GM21737 (cell line): Measurements from ENCODE around the gene ROCK2.
"Not testable (repeated sequence)": the region's sequence is repeated elsewhere in the genome, so short reads cannot be mapped to it uniquely, and the experiment has no call there.

Source experiments
- ATAC-seq: cut with Tn5 transposase; IDR thresholded peaks from one replicate; pipeline ENCODE4 v1.9.1; 2021; ENCODE audit warnings: mild to moderate bottlenecking, moderate library complexity; ENCODE audit not compliant: unreplicated experiment

The ROCK2 gene

DNA sequence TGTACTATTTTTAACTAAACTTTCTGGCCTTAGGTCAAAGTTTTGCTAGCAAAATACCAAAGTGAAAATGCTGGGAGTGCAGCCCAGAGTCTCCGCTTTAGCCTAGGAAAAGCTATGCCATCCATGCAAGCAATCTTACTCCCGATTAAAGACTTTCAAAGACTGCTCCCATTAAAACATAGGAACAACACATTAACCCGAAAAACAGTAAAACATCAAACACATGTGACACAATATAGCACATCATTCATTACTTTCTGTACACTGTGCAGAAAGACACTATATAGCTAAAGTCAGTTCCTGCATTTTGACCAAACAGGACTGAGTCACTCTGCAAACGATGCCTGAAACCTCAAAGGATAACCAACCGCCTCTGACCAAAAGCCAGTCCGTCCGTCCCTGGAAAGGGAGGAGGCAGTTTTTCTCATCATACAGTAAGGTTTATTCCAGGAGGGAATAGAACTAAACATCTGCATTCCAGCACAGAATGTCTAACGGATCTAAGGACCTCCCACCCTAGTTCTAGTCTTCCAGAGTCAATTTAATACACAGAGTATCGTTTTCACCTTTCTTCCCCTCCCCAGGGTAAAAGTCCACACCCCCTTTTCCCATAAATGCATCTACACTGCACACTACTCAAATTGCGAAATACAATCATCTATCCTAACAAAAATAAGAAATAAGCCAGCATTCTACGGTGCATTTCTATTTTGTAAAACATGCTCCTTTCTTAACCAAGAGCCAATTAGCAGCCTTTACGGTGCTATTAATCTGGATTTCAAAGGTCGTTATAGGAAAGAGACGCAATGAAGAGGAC, 1.7 kb downstream of the ROCK2 start:
- no peak for ATAC-seq

DNA sequence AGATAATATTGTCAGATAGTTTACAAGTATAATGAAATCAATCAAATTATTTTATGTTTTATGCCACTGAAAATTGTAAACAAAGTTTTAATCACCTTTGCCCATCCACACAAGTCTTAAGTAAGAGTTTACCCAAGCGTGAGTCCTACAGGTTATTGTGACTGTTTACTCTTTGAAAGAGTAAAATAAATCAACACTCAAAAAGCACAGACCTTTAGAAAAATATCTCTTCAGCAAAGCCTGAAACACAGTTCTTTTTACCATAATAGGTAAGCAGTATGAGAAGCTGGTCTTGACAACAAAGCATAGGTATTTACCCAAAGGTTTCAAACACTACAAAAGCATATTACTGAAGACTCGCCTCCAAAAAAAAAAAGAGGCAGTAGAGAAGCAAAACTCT, 3.7 kb downstream of the ROCK2 start:
- no peak for ATAC-seq

DNA sequence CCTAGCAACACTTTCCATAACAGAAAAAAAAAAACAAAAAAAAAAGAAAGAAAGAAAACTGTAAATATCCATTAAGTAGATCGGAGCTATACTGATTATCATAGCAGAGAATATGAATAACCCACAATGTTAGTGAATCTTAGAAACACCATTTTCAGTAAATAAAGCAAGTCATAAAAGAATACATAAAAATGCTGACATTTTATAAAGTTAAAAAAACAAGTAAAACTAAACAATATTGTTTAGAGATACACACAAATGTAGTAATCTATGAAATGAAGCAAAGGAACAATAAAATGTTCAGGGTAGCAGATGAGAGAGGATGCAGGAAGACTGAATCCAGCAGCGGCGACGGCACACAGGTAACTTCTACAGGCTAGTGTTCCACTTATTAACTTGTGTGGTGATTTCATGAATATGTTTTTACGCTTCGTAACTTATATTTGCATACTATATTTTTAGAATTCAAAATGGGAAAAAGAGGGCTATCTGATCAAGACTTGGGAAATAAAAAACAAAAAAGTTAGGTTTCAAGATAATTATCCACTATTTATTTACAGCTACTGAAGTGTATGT, 4.8 kb downstream of the ROCK2 start:
- no peak for ATAC-seq

DNA sequence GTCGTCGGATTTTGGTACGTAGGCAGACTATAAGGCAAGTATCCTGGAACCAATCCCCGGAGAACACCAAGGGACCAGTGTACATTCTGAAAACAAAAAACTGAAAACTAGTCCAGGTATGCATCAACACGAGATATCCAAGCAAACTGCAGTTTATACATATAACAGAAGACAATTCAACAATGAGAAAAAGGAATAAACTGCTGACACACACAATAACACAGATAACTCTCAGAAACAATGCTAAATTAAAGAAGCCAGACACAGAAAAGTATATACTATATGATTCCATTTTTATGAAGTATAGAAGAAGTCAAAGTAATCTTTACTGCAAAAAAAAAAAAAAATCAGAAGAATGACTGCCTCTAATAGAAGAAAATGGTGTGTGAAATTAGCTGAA, 5.9 kb downstream of the ROCK2 start:
- ATAC-seq, result no peak

DNA sequence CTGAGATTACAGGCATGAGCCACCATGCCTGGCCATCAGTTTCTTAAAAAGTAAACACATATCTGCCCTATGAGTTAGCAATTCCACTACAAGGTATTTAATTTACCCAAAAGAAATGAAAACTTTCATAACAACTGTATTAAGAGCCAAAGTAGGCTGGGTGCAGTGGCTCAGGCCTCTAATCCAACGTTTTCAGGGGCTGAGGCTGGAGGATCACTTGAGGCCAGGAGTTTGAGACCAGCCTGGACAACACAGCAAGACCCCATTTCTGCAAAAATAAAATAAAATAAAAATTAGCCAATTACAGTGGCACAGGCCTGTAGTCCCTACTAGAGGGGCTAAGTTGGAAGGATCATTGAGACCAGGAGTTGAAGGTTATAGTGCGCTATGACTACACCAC, 6.5 kb downstream of the ROCK2 start:
- ATAC-seq, result no peak

DNA sequence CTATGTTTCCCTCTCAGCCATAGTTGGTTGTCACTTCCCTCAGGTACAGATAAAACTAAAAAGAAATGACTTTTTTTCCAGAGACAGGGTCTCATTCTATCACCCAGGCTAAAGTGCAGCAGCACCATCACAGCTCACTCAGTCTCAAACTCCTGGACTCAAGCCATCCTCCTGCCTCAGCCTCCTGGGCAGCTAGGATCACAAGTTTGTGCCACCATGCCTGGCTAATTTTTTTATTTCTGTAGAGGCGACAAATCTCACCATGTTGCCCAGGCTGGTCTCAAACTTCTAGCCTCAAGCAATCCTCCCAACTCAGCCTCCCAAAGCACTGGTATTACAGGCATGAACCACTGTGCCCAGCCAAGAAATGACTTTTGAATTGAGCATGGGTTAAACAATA, 8.2 kb downstream of the ROCK2 start:
- no peak for ATAC-seq

DNA sequence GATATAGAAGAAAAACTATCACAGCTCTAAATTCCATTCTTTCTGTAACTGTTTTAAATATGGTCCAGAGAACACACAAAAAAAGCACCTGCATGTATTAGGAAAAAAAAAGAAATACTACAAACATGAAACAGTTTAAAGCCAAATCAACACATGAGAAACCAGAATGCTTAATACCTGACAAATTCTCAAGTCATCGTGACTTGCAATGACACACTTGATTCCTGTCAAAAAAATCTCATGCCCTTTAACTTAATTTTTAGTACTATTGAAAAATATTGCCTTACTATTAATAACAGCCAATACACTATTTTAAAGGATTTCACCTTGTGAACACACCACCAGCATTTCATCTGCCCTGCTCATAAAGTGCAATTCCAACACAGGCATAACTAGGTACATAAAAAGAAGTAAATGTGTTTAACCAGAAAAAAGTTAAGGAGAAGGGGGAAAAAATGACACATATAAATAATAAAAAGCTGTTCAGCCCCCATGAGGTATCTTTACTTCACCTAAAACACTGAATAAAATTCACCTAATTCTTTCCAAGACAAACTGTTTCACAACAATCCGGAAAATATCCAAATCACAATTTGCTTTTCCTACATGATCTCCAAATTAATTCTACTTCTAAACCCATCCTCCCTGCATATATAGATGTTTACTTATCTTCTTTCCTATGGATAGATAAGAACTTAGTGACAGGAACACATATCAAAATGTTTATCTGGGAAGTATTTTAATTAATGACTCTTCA, 10.8 kb downstream of the ROCK2 start:
- ATAC-seq, result no peak

DNA sequence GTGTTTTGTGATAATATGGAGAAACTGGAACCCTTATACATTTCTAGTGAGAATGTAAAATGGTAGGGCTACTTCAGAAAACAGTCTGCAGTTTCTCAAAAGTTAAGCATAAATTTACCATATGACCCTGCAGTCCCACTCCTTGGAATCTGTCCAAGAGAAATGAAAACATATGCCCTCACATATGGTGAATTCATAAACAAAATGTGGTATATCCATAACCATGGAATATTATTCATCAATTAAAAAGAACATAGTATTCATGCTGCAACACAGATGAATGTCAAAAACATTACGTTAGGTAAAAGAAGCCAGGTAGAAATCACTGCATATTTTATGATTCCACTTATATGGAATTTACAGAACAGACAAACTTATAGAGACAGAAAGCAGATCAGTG, 11.8 kb downstream of the ROCK2 start:
- ATAC-seq, result no peak

DNA sequence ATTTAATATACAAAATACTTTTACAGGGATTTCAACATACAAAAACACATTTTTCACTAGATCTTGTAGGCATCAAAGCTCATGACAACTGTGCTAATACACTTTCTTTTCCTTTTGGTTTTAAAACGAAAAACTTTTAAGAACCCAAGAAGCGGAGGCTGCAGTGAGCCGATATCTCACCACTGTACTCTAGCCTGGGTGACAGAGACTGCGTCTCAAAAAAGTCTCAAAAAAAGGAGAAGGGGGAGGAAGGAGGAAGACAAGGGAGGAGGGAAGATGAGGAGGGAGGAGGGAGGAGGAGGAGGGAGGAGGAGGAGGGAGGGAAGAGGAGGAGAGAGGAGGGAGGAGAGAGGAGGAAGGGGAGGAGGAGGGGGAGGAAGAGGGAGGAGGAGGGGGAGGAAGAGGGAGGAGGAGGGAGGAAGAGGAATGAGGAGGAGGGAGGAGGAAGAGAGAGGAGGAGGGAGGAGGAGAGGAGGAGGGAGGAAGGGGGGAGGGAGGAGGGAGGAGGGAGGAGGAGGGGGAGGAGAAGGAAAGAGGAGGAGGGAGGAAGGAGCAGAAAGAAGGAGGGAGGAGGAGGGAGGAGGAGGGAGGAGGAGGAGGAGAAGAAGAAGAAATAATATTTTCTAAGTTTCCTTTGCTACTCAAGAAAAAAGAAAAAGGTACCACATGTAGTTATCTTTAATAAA, 13.8 kb downstream of the ROCK2 start:
- no peak for ATAC-seq

DNA sequence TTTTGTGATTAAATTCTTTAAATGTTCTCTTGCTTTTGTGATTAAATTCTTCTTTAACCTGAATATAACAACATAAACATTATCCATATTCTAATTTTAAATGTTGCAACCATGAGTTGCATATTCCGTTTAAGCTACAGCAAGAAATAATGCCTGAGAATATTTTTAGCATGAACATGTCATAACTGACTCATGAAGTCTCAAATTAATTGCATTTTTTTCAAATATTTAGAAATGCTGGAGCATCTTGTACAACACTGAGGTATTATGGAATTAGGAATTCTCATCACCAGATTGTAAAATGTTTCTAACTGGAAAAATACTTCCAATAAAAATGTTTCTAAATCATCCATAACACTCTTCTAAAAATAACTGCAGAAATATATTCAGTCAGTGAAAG, 14.7 kb downstream of the ROCK2 start:
- no peak for ATAC-seq

DNA sequence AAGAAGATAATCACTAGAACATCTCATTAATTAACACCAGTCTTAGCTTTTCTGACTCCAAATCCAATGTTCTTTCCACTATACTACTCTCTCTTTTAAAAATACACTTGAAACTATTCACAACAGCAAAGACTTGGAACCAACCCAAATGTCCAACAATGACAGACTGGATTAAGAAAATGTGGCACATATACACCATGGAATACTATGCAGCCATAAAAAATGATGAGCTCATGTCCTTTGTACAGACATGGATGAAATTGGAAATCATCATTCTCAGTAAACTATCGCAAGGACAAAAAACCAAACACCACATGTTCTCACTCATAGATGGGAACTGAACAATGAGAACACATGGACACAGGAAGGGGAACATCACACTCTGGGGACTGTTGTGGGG, 15.9 kb downstream of the ROCK2 start:
- ATAC-seq, result not testable (repeated sequence)

DNA sequence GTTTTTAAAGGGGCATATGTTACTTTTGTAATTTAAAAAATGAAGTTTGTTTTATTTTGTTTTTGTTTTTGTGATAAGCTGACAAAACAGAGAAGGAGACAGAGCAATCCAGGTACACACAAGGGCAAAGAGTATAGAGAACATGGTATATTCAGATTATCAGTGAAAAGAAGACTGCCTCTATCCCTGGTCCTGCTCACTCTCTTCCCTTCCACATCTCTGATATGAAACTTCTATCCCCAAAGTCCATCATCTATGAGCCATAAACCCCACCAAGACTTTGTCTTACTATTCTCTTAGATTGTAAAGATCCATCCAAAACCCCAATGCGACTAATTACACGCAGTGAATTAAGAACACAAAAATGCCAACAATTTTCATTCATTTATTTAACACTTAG, 16.6 kb downstream of the ROCK2 start:
- no peak for ATAC-seq

DNA sequence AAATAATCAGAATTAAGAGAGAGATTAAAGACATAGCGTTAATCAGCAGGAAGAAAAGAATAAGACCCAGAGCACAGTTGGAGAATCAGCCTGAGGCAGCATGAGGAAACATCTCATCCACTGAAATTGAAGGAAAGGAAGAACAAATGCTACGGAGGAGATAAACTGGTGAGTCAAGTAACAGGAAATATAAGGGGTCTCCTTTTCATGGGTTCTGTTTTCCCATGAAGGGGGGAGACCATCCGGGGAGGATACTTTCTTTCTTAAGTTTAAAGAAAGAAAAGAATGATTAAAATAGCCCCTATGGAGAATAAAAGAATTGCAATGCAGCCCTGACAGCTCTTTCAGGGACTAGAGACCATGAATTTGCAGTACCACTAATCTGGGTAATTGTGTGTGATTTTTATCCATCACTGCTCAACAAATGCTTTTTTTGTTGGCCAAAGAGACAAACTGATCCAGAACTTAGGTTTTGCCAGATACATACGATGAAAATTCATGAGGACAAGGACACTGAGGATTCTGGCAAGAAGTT, 17.7 kb downstream of the ROCK2 start:
- no peak for ATAC-seq

DNA sequence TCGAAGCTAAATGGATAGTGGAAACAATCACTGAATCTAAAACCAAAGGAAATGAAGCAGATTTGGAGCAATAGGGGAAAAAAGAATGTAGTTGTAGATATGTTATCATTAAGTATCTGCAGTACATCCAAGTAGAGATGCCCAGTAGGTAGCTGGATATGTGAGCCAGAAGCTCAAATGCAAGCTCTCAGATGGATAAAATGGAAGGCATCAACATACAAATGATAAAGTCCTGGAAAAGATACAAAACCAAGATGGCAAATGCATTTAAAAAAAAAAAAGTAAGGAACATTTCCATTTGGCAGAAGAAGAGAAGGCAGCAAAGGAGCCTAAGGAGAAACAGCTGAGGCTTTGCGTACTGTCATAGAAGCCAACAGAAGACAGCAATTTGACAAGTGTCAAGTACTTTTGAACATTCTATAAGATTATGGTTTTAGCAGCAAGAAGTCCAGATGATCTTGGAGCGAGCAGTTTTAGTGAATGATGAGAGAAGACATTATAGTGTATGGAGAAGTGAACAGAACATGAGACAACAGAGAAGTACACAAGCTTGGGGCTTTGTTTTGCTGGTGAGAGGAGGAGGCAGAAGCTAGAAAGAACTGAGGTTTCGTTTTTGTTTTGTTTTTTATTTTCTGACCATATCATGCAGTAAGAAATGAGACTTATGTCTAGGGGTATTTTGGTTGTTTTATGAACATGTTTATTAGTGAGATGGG, 18.3 kb downstream of the ROCK2 start:
- ATAC-seq, result no peak

DNA sequence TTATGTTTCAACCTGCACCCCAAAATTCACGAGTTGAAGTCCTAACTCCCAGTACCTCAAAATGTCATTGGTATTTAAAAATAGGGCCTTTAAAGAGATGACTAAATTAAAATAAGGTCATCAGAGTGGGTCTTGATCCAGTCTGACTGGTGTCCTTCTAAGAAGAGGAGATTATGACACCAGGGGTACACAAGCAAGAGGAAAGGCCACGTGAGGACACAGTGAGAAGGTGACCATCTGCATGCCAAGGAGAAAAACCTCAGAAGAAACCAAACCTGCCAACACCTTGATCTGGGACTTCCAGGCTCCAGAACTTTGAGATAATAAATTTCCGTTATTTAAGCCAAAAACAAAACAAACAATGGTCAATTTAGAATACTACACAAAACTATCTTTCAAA, 22.6 kb downstream of the ROCK2 start:
- ATAC-seq, result no peak

DNA sequence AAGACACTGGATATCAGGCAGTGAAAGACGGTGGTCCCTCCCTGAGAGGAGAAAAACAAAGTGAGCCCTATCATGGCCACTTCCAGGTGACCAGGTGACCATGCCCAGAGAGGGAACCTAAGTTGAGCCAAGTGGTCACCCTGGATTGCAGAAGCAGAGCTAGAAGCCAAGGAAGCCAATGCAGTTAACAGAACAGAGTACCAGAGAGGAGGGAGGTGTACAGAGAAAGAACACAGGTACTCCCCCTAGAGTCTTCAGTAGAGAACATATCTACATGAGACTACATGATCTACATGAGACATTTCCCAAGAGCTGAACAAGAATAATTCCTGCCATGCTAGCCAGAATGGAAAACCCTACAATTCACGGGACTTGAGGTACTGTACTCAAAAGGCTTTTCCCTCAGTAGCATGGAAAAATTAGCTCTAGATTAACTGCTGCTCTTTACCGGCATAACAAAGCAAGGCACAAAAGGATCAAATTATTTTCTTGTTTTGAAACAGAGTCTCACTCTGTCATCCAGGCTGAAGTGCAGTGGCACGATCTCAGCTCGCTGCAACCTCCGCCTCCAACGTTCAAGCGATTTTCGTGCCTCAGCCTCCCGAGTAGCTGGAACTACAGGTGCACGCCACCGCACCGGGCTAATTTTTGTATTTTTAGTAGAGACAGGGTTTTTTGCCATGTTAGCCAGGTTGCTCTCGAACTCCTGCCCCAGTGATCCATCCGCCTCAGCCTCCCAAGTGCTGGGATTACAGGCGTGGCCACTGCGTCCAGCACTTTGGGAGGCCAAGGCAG, 23.5 kb downstream of the ROCK2 start:
- ATAC-seq, result no peak

DNA sequence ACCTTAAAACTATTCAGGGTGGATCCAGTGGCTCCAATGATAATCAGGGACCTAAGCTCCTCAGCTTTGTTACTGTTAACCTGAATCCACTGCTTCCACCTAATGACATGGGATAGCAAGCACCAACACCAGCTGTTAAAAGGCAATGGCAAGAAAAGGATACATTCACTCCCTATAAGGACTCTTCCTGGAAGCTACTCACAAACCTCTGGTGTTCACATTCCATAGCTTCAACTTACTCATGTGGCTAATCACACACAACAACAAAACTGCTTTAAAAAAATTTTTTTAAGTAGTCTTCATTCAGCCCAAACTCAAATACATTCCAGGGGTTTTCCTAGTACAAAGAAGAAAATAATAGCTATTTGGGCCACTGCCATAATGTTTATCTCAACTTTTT, 24.5 kb downstream of the ROCK2 start:
- ATAC-seq, result no peak

DNA sequence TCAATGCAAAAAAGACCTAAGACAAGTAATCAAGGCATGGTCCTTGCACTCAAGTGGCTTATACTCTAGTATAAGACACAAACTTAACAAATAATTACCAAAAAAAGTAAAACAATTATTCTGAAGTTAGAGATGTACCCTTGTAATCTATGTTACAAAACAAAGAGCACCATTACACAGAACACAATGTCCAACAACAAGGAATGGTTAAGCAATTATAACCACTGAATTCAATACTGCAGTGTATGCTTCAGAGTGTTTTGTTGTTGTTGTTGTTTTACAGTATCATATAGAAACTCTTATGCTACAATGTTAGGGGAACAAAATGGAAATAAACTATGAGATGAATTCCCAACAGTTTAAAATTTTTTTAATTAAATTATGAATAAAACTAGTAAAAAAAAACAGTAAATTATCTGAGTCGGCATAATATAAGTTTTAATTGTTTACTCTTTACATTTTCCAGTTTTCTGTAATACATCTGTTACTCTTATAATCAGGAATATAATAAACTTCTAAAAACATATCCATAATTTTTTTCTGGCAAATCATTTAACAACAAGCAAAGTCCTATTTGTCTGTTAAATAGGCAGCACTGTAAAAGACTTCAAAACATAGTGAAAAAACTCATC, 29.2 kb downstream of the ROCK2 start:
- no peak for ATAC-seq

DNA sequence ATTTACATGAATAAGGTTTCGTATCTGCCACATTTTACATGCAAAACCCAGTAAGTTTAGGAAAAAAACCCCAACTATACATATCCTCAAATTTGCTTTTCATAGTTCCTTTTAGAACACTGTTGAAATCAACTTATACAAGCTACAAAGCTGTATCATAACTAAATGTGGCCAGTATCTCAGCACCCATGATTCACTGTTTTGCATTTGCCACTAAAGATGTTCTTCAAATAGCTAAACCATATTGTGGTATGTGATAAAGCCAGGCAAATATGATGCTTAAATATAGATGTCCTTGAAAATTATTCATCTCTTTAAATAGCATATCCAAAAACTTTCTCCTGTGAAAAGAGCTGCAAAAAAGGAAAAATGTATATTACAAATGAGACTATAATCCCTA, 29.9 kb downstream of the ROCK2 start:
- ATAC-seq, result no peak
